Thymus (tissue), 11 donors: ENCODE results near the gene CTNNA2. TPM values are rescaled to one million over a fixed set of nuclear protein-coding genes. Genes with fewer than 3 reads are reported as not detected.

Source experiments
- DNase-seq, 9 donors: peaks; one replicate each; pipeline ENCODE4 v3.0.0-alpha.2; 2013; ENCODE audit warnings: low spot score in 9 of 9, low read depth in 6 of 9, missing footprints in 1 of 9
- H3K27ac ChIP-seq, 2 donors: one replicate each; pipeline ENCODE4 v1.5.1; 2013; ENCODE audit warnings: control low read depth in 1 of 2, low read depth in 1 of 2, low read length in 1 of 2, mild to moderate bottlenecking in 1 of 2, moderate library complexity in 1 of 2
- H3K27me3 ChIP-seq, 2 donors: one replicate each; pipeline ENCODE4 v1.5.1; 2013; ENCODE audit warnings: low read length in 1 of 2; ENCODE audit not compliant: control insufficient read depth in 2 of 2, insufficient read depth in 1 of 2
- H3K36me3 ChIP-seq, 2 donors: one replicate each; pipeline ENCODE4 v1.5.1; 2013; ENCODE audit warnings: low read length in 1 of 2, mild to moderate bottlenecking in 1 of 2, moderate library complexity in 1 of 2; ENCODE audit not compliant: control insufficient read depth in 2 of 2, insufficient read depth in 2 of 2
- H3K4me1 ChIP-seq, 2 donors: one replicate each; pipeline ENCODE4 v1.5.1; 2013; ENCODE audit warnings: low read length in 2 of 2; ENCODE audit not compliant: control insufficient read depth in 2 of 2, insufficient read depth in 2 of 2
- H3K4me3 ChIP-seq, 2 donors: one replicate each; pipeline ENCODE4 v1.5.1; 2013; ENCODE audit warnings: low read length in 2 of 2, control low read depth in 1 of 2, mild to moderate bottlenecking in 1 of 2
- H3K9me3 ChIP-seq, 2 donors: one replicate each; pipeline ENCODE4 v1.5.1; 2013; ENCODE audit warnings: low read length in 1 of 2, mild to moderate bottlenecking in 1 of 2; ENCODE audit not compliant: control insufficient read depth in 2 of 2, insufficient read depth in 1 of 2
- WGBS: extraction: QIAGEN DNeasy Blood & Tissue Kit; methylation state at CpG from one replicate; pipeline ENCODE4 v1.1.7; 2013; 5-methylcytosine and 5-hydroxymethylcytosine counted together
- polyA plus RNA-seq: library from polyadenylated mRNA; stranded (reverse); fragments of 200-250 nt; gene quantifications from one replicate; pipeline ENCODE4 v1.2.3, GENCODE V29; 2013
- total RNA-seq: library from RNA; stranded (reverse); fragments of 120-200 nt; gene quantifications from one replicate; pipeline ENCODE4 v1.2.4, GENCODE V29; 2013
- donor health status: healthy.

Gene CTNNA2
- total and polyA plus RNA-seq, 2 donors, result 0.16 to 0.19 TPM

DNA sequence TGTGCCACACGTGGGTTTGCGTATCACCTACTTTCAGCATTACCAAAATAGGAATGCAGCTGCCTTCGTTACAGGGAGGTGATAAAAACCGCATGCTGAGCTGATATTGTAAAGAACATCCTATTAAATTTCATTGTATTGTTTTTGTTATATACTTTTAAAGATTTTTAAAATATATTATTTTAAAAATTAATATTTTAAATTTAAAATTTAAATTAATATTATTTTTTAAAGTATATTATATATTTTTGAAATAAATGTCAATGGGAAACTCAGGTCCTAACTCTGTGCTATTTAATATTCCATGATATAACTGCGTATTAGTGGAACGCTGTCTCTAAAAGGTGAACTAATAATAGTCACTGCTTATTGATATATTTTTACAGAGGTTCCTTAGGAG is 51.2 kb downstream of the CTNNA2 start:
- no peaks in the 10 kb centered on the region for H3K4me1 ChIP-seq
- DNase-seq, result no peak
- WGBS, result 94% methylated on average over 6 of the region's 6 CpGs
- no peaks in the 10 kb centered on the region for H3K36me3 ChIP-seq
- no peaks in the 10 kb centered on the region for H3K9me3 ChIP-seq
- no peak overlapping the region for H3K27ac ChIP-seq
- H3K27me3 ChIP-seq, result no peaks in the 10 kb centered on the region
- H3K4me3 ChIP-seq, result no peak overlapping the region

DNA sequence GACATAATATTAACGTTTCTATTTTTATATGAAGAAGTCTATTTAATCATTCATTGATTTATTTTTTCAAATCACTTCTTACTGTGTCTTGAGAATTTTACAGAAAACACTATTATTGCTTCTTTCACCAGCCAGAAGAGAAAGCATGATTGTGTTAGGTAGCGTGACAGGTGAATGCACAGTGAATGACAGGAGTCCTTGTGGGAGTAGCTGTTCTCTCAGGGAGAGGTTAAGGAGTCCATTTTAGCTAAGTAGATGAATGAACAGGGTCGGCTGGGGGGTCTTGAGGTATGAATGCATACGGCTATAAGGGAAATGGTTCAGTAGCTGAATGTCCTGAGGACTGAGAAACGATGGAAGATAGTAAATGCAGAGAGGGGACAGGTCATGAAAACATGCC is 56.2 kb downstream of the CTNNA2 start:
- H3K9me3 ChIP-seq, result no peaks in the 10 kb centered on the region
- no peaks in the 10 kb centered on the region for H3K27me3 ChIP-seq
- no peak overlapping the region for H3K27ac ChIP-seq
- DNase-seq, result no peak
- no peaks in the 10 kb centered on the region for H3K36me3 ChIP-seq
- 89% methylated on average over 5 of the region's 5 CpGs for WGBS
- H3K4me1 ChIP-seq, result no peaks in the 10 kb centered on the region
- no peak overlapping the region for H3K4me3 ChIP-seq

DNA sequence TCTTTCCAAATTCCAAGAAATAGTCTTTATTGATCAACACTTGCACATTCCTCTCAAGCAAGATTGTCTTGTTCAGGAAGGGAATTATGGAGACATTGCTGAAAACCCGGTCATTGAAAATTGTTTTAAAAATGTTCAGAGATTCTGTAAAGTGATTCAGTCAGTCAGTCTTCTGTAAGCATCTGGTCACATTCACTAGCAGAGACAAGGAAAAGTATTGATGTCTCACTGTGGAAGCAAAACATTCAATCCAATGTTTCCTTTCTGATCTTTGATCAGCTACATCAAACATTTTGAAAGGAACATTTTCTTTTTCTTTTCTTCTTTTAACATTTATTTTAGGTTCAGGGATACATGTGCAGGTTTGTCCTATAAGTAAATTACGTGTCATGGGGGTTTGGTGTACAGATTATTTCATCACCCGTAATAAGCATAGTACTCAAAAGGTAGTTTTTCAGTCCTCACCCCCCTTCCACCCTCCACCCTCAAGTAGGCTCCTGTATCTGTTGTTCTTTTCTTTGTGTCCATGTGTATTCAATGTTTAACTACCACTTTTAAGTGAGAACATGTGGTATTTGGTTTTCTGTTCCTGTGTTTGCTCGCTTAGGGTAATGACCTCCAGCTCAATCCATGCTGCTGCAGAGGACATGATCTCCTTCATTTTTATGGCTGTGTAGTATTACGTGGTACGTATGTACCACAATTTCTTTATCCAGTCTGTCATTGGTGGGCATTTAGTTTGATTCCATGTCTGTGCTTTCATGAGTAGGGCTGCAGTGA is 61.2 kb downstream of the CTNNA2 start:
- WGBS, result 93% methylated on average over 6 of the region's 6 CpGs
- no peak for DNase-seq
- no peaks in the 10 kb centered on the region for H3K27me3 ChIP-seq
- H3K4me3 ChIP-seq, result no peak overlapping the region
- no peaks in the 10 kb centered on the region for H3K9me3 ChIP-seq
- no peaks in the 10 kb centered on the region for H3K4me1 ChIP-seq
- H3K27ac ChIP-seq, result no peak overlapping the region
- no peaks in the 10 kb centered on the region for H3K36me3 ChIP-seq

DNA sequence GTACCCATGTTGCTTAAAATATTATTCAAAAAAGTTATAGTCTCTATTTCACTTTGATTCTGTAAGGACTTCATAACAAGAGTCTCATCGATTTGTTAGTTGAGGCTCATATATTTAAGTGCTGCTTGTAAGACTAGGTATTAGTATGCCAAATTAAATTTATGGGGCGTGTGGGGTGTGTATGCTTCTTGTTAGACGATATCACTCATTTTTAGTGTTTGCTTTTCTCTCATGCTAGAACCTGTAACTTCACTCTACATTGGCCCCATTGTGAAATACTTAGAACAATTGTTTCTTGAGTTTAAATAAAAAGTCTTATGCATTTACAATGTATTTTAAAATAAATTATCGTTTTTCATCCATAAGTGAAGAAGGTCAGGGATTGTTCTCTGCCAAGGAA is 63.6 kb downstream of the CTNNA2 start:
- no peaks in the 10 kb centered on the region for H3K4me1 ChIP-seq
- H3K36me3 ChIP-seq, result no peaks in the 10 kb centered on the region
- no peaks in the 10 kb centered on the region for H3K9me3 ChIP-seq
- no peaks in the 10 kb centered on the region for H3K27me3 ChIP-seq
- H3K27ac ChIP-seq, result no peak overlapping the region
- 87% methylated on average over 4 of the region's 4 CpGs for WGBS
- no peak overlapping the region for H3K4me3 ChIP-seq
- DNase-seq, result no peak

DNA sequence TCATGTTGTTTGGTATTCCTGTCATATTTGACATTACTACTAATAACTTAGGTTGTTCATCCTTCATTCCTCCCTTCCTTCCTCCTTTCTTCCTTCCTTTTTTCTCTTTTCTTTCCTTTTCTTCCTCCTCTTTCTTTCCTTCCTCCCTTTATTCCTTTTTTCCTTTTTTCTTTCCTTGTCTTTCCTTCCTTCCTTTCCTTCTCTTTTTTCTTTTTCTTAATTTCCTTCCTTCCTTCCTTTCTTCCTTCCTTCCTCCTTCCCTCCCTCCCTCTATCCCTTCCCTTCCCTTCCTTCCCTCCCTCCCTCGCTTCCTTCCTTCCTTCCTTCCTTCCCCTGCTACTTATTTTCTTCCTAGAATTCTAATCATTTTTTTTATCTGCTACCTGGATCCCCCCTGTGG is 66.1 kb downstream of the CTNNA2 start:
- Histone ChIP-seq H3K27ac (no peak overlapping the region), H3K4me3 (no peak overlapping the region), H3K9me3 (no peaks in the 10 kb centered on the region), H3K36me3 (no peaks in the 10 kb centered on the region), H3K4me1 (no peaks in the 10 kb centered on the region), H3K27me3 (no peaks in the 10 kb centered on the region)
- 83% methylated on average over 1 of the region's 1 CpG for WGBS
- DNase-seq, result no peak

DNA sequence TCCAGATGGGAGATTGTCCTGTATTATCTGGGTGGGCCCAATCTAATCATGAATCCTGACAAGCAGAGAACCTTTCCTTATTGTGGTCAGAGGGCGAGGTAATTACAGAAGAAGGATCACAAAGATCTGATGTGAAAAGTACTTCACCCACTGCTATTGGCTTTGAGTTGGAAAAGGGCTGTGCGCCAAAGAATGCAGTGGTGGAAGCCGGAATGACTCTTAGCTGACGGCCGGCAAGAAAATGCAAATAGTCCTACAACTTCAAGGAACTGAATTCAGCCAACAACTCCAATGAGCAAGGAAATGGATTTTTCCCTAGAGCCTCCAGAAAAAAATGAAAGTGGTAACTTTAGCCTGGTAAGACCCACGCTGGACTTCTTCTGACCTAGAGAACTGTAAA is 67.3 kb downstream of the CTNNA2 start:
- no peak overlapping the region for H3K27ac ChIP-seq
- H3K4me1 ChIP-seq, result no peaks in the 10 kb centered on the region
- no peaks in the 10 kb centered on the region for H3K27me3 ChIP-seq
- no peaks in the 10 kb centered on the region for H3K9me3 ChIP-seq
- H3K4me3 ChIP-seq, result no peak overlapping the region
- no peak for DNase-seq
- WGBS, result 96% methylated on average over 6 of the region's 6 CpGs
- H3K36me3 ChIP-seq, result no peaks in the 10 kb centered on the region

DNA sequence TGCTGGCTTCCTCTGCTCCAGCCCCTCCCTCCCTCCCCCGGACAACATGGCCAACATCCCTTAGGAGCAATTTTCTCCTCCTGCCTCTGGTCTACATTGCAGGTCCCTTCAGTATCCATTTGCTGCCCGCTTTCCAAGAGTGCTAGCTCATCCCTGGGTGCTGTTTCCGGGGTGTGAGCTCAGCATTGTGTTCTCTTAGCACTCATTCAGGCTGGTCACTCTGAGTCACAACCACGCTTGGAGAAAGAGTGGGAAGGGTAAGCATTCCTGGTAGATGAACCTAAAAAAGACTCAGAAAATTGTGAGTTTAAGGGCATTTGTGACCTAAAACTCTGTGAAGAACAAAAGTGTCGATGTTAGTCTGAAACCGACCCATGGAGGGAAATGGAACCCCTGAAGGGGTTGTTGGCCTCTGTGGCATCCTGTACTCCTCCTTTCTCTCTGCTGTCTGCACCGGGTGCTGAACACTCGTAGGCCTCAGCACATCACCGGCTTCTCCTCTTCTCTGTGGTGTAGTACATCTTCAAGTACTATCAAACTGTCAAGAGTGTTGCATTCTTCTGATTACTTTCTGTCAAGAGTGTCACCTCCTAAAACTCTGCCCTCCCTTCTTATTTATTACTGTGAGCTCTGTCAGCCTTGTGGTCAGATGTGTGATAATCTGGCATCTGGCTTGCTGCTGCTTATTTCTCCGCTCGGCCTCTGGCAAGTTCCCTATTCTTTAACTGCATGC is 73.0 kb downstream of the CTNNA2 start:
- H3K9me3 ChIP-seq, result no peaks in the 10 kb centered on the region
- no peak overlapping the region for H3K27ac ChIP-seq
- no peak overlapping the region for H3K4me3 ChIP-seq
- no peak for DNase-seq
- WGBS, result 57% methylated on average over 11 of the region's 11 CpGs
- H3K4me1 ChIP-seq, result no peaks in the 10 kb centered on the region
- H3K36me3 ChIP-seq, result no peaks in the 10 kb centered on the region
- H3K27me3 ChIP-seq, result no peaks in the 10 kb centered on the region

DNA sequence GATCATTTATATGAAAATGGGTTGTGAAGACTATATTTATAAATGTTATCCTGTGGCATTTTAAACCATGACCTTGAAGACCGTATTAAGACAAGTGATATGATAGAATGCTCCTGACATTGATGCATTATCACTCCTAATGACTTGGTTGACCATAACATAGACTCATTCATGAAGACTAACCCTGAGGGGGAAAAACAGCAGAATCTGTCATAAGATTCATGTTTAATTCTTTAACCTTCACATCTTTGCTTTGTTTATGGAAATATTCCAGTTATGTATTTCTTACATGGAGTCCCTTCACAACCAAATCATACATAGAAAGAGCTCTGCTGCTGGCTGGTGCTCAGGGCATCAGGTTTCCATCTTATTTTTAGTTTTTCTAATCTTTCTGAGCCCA is 78.4 kb downstream of the CTNNA2 start:
- WGBS, result 90% methylated on average over 1 of the region's 1 CpG
- H3K4me3 ChIP-seq, result no peak overlapping the region
- H3K4me1 ChIP-seq, result no peaks in the 10 kb centered on the region

DNA sequence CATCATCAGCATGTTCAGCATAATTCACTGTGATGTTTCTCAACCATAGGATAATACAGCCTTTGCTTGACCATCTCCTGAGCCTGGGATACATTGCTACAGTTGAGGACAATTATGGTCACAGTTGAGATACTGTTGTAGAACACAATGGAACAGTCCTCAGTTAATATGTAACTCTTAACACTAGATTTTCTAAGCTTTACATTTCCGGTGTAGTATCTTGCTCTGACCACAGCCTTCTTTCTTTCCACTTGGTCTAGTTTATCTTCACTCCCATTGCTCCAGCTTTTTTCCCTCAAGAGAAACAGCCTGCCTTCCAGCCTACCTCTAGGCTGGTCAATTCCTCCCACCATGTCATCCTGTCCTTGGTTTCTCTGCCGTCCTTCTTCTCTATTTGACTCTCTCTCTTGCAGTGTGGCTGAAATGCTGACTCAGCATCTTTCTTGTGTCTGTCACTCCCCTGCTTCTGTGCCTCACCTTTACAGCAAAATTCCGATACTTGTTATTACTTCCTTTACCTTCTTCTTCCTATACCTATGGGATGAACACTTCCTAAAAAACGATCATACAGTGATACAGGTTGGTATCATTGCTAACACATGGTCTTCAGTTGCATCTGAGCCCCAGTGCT is 80.5 kb downstream of the CTNNA2 start:
- DNase-seq, result no peak
- no peaks in the 10 kb centered on the region for H3K36me3 ChIP-seq
- H3K27ac ChIP-seq, result no peak overlapping the region
- H3K4me1 ChIP-seq, result no peaks in the 10 kb centered on the region
- no peaks in the 10 kb centered on the region for H3K27me3 ChIP-seq
- H3K9me3 ChIP-seq, result no peaks in the 10 kb centered on the region
- no peak overlapping the region for H3K4me3 ChIP-seq
- 89% methylated on average over 4 of the region's 4 CpGs for WGBS

More for the DNA sequence above, 78.4 kb downstream of the CTNNA2 start:
- Histone ChIP-seq H3K9me3 (no peaks in the 10 kb centered on the region), H3K36me3 (no peaks in the 10 kb centered on the region), H3K27me3 (no peaks in the 10 kb centered on the region), H3K27ac (no peak overlapping the region)
- DNase-seq, result no peak
